Measurements from ENCODE around the gene GRK3. TPM values are rescaled to one million over a fixed set of nuclear protein-coding genes. Genes with fewer than 3 reads are reported as not detected.

GRK3 gene
- total RNA-seq, 3 donors from 2014 or later (not counting 1 experiment from before 2014, with no cell fraction given): 2.2 to 7.2 (median 3.8) TPM

GRCh38 chr22:25643232-25644000 is 78.9 kb downstream of the GRK3 start:
- no peak overlapping the region for H3K4me3 Mint-ChIP-seq
- ATAC-seq: no peak
- Histone ChIP-seq H3K9me3 (ENCODE audit: control insufficient read depth, insufficient read depth, low read length) (no peaks in the 10 kb centered on the region), H3K36me3 (ENCODE audit: control insufficient read depth, insufficient read depth, low read length) (no peaks in the 10 kb centered on the region), H3K27ac (ENCODE audit: low read length) (no peak overlapping the region), H3K27me3 (ENCODE audit: control insufficient read depth, insufficient read depth, low read length) (no peaks in the 10 kb centered on the region), H3K4me3 (ENCODE audit: low read length) (no peak overlapping the region), H3K4me1 (ENCODE audit: control insufficient read depth, insufficient read depth, low read length) (no peaks in the 10 kb centered on the region)
- DNase-seq: no peak
- intact Hi-C loops (cut with micrococcal nuclease): no loop called here
- peaks cover 5 to 6% of the 10 kb centered on the region in 2 donors for H3K27me3 Mint-ChIP-seq (ENCODE audit: low read depth in 2 of 2)
- TF ChIP-seq, protein P1, sequence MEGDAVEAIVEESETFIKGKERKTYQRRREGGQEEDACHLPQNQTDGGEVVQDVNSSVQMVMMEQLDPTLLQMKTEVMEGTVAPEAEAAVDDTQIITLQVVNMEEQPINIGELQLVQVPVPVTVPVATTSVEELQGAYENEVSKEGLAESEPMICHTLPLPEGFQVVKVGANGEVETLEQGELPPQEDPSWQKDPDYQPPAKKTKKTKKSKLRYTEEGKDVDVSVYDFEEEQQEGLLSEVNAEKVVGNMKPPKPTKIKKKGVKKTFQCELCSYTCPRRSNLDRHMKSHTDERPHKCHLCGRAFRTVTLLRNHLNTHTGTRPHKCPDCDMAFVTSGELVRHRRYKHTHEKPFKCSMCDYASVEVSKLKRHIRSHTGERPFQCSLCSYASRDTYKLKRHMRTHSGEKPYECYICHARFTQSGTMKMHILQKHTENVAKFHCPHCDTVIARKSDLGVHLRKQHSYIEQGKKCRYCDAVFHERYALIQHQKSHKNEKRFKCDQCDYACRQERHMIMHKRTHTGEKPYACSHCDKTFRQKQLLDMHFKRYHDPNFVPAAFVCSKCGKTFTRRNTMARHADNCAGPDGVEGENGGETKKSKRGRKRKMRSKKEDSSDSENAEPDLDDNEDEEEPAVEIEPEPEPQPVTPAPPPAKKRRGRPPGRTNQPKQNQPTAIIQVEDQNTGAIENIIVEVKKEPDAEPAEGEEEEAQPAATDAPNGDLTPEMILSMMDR (IDR thresholded peaks at IDR 0.05): no peak
- H3K9me3 Mint-ChIP-seq: peaks cover 0 to 2% of the 10 kb centered on the region in 2 donors
- no peaks in the 10 kb centered on the region for H3K4me1 Mint-ChIP-seq
- H3K36me3 Mint-ChIP-seq: no peaks in the 10 kb centered on the region
- WGBS (ENCODE audit: insufficient coverage): 85% methylated on average over 6 of the region's 9 CpGs
- H3K27ac Mint-ChIP-seq: no peak overlapping the region

GRCh38 chr22:25644122-25644521 is 79.6 kb downstream of the GRK3 start:
- H3K27ac ChIP-seq (ENCODE audit: low read length): no peak overlapping the region
- Mint-ChIP-seq H3K4me1 (no peaks in the 10 kb centered on the region), H3K9me3 (peaks cover 0 to 2% of the 10 kb centered on the region in 2 donors), H3K4me3 (no peak overlapping the region), H3K27ac (no peak overlapping the region), H3K27me3 (ENCODE audit: low read depth in 2 of 2) (peaks cover 5 to 6% of the 10 kb centered on the region in 2 donors), H3K36me3 (no peaks in the 10 kb centered on the region)
- no peaks in the 10 kb centered on the region for H3K9me3 ChIP-seq (ENCODE audit: control insufficient read depth, insufficient read depth, low read length)
- TF ChIP-seq, protein P1 (IDR thresholded peaks at IDR 0.05): no peak
- no peaks in the 10 kb centered on the region for H3K4me1 ChIP-seq (ENCODE audit: control insufficient read depth, insufficient read depth, low read length)
- H3K36me3 ChIP-seq (ENCODE audit: control insufficient read depth, insufficient read depth, low read length): no peaks in the 10 kb centered on the region
- WGBS (ENCODE audit: insufficient coverage): 96% methylated on average over 3 of the region's 3 CpGs
- DNase-seq (no peak), ATAC-seq (no peak)
- no peaks in the 10 kb centered on the region for H3K27me3 ChIP-seq (ENCODE audit: control insufficient read depth, insufficient read depth, low read length)
- H3K4me3 ChIP-seq (ENCODE audit: low read length): no peak overlapping the region
- intact Hi-C loops (cut with micrococcal nuclease): no loop called here

GRCh38 chr22:25645266-25645665 is 80.8 kb downstream of the GRK3 start:
- H3K36me3 Mint-ChIP-seq: no peaks in the 10 kb centered on the region
- intact Hi-C loops (cut with micrococcal nuclease): no loop called here
- TF ChIP-seq, protein P1 (IDR thresholded peaks at IDR 0.05): no peak
- H3K4me3 Mint-ChIP-seq: no peak overlapping the region
- no peaks in the 10 kb centered on the region for H3K4me1 Mint-ChIP-seq
- peaks cover 0 to 2% of the 10 kb centered on the region in 2 donors for H3K9me3 Mint-ChIP-seq
- peaks cover 5 to 6% of the 10 kb centered on the region in 2 donors for H3K27me3 Mint-ChIP-seq (ENCODE audit: low read depth in 2 of 2)
- Histone ChIP-seq H3K27me3 (ENCODE audit: control insufficient read depth, insufficient read depth, low read length) (no peaks in the 10 kb centered on the region), H3K9me3 (ENCODE audit: control insufficient read depth, insufficient read depth, low read length) (no peaks in the 10 kb centered on the region), H3K4me3 (ENCODE audit: low read length) (no peak overlapping the region), H3K27ac (ENCODE audit: low read length) (no peak overlapping the region), H3K36me3 (ENCODE audit: control insufficient read depth, insufficient read depth, low read length) (no peaks in the 10 kb centered on the region), H3K4me1 (ENCODE audit: control insufficient read depth, insufficient read depth, low read length) (no peaks in the 10 kb centered on the region)
- DNase-seq (no peak), ATAC-seq (no peak)
- no peak overlapping the region for H3K27ac Mint-ChIP-seq
- WGBS (ENCODE audit: insufficient coverage): 89% methylated on average over 6 of the region's 6 CpGs
